ENCODE results near the gene COMMD8.

DNA sequence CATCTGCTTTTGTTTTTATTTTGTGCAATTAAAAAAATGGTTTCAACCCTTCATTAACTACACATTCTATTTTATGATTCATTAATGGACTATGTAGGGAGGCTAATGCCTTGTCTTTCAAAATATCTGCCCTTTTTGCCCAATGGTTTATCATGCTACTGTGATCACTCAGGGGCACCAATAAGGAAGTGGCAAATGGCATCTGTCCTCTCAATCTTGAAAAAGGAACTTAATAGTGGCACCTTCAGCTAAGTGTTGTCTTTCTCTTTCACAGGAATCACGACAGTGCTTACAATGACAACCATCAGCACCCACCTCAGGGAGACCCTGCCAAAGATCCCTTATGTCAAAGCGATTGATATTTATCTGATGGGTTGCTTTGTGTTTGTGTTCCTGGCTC, 57.1 kb downstream of the COMMD8 start:
- TF ChIP-seq, protein P1, sequence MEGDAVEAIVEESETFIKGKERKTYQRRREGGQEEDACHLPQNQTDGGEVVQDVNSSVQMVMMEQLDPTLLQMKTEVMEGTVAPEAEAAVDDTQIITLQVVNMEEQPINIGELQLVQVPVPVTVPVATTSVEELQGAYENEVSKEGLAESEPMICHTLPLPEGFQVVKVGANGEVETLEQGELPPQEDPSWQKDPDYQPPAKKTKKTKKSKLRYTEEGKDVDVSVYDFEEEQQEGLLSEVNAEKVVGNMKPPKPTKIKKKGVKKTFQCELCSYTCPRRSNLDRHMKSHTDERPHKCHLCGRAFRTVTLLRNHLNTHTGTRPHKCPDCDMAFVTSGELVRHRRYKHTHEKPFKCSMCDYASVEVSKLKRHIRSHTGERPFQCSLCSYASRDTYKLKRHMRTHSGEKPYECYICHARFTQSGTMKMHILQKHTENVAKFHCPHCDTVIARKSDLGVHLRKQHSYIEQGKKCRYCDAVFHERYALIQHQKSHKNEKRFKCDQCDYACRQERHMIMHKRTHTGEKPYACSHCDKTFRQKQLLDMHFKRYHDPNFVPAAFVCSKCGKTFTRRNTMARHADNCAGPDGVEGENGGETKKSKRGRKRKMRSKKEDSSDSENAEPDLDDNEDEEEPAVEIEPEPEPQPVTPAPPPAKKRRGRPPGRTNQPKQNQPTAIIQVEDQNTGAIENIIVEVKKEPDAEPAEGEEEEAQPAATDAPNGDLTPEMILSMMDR (conservative IDR thresholded peaks at IDR 0.05) = no peak
- no peak for TF ChIP-seq EZH2 (IDR thresholded peaks at IDR 0.05; ENCODE audit: low read depth)
